Measurements from ENCODE around the gene SLAMF9. TPM values are rescaled to one million over a fixed set of nuclear protein-coding genes. Genes with fewer than 3 reads are reported as not detected.
A peak's percentile ranks its signal among the peaks of the same experiment; 100 is the strongest.

Gene SLAMF9
- total RNA-seq, 1 experiment from 2014 or later = not detected

DNA sequence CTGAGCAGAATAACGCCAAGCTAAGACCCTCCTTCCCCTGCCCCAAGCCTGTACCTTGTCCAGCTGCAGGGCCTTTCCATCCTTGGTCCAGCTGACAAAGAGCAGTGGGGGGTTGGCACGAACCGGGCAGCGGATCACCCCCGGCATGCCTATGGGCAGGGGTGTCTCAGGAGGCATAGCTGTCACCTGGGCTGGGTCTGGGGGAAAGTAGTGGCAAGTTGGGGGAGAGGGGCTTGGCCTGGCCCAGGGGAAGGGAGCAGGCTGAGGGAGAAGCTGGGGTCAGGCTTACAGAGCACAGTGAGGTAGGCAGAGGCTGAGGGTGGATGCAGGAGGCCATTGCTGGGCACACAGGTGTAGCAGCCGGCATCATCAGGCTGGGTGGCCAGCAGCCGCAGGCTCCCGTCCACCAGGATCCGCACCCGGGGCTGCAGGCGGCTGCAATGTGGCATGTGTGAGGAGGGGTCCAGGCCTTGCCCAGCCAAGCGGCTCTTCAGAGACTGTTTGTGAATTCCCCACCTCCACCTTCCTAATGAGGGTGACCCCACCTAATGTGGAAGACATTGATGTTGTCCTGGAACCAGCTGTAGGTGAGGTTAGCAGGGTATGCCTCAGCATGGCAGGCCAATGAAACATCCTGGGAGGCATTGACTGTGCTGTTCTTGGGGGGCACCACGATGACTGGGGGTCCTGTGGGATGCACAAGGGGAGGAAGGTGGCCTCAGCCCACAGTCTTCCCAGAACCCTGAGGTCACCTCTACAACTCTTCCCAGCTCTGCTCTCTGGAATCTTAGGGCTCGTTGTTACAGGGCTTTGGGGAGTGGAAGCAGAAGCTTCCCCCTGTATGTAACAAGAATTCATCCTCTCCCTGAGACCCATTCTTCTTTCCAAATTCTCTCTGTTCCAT lies 19.6 kb downstream of the SLAMF9 start:
- no peak for DNase-seq (ENCODE audit: low spot score)

DNA sequence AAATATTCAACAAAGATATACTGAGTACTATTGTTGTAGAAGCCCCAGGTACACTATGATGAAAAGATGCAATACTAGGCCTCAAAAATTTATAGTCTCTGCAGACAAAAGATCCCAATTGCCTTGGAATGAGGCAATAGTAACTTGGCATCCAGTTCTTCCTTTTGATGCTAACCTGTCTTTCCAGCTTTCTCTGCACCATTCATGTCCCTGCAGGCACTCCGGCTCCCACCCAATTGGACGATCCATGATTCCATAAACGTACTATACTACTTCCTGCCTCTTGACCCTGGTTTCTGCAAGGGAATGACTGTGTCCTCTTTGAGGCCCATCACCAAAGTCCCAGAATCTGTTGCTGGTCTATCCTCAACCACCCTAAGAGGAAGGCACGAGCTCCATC lies 20.7 kb downstream of the SLAMF9 start:
- no peak for DNase-seq (ENCODE audit: low spot score)

DNA sequence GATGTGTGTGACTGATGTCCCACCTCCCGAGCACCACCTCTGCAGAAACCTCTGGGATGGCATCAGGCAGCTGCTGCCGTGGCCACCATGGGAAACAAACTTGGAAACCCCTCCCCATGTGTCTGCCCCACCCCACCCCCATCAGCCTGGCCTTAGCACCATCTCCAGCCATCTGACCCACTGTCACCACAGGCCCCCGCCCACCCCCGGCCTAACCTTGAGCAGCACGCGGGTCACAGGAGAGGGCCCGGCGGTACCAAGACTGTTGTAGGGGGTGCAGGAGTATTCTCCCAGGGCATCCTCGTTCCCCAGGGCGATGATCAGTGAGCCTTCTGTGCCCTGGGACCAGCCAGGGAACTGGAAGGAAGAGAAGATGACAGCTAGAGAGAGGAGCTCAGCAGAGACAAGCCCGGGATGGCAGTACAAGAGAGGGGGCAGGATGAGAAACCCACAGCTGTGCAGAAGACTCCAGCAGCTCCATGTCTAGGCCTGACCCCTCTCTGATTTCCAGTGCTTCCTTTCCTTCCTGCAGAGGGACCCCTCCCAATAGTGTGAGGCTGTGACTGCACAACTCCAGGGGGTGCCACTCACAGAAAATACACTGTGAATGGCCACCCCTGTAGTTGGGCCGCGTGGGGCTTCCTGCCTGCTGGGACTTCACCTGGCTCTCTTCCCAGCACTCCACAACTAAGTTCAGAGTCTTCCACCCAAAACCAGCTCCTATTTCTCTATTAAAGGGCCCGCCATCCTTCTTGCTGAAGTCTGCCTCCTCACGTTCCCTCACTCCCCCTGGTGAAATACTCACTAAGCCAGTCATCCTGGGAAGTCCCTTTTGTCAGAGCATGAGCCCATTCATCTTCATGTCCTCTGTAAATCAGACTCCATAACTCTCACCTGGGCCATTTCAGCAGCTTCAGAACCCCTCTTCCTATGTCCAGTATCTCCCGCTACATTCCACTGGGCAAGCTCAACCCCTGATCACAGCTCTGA lies 21.4 kb downstream of the SLAMF9 start:
- DNase-seq (ENCODE audit: low spot score) = no peak

GRCh38 chr1:159931795-159932173 lies 22.3 kb downstream of the SLAMF9 start:
- no peak for DNase-seq (ENCODE audit: low spot score)

DNA sequence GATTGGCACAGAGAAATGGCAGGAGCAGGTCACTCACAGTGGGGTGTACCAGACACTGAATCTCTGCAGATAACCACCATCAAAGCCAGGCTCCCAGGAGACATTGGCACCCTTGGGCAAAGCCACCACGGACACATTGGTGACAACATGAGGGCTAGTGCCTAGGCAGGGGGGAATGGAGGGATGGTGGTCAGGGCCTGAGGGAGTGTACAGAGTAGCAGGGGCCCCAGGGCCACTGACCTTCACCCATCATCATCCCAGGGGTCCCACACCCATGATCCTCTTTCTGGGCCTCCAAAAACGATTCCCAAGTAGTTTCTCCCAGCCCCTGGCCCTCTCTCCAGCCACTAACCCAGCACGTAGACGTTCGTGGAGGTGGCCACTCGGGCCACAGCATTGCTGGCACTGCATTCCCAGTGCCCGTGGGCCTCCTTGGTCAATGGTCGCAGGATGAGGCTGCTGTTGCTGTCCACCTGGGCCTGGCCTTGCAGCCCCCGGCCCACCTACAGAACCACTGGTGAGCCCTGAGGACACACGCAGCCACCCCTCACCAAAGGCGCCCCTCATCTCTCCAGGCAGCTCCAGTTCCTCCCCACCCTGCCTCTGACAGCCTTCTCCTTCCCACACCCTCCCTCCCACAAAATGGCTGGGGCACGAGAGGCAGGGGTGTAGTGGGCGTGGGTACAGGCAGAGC lies 22.8 kb downstream of the SLAMF9 start:
- DNase-seq (ENCODE audit: low spot score) = no peak

DNA sequence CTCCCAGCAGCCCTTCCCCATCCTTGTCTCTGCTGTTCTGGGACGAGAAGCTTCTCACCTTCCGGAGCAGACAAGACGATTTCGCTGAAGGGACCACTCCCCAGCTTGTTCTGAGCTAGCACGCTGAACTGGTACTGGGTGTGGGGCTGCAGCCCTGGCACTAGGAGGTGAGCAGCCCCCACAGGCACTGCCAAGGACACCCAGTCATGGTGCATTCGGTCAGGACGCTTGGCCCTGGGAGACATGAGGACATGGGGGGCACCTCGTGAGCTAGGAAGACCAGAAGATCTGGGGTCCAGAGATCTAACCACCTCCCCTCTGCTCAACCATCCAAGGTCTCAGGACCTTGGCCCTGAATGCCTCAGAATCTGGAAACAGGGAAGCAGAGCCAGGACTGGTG lies 23.4 kb downstream of the SLAMF9 start:
- DNase-seq (ENCODE audit: low spot score) = no peak

- DNase-seq (ENCODE audit: low spot score) = no peak
Observed at GRCh38 chr1:159930216-159930615, 23.8 kb downstream of the SLAMF9 start.

DNA sequence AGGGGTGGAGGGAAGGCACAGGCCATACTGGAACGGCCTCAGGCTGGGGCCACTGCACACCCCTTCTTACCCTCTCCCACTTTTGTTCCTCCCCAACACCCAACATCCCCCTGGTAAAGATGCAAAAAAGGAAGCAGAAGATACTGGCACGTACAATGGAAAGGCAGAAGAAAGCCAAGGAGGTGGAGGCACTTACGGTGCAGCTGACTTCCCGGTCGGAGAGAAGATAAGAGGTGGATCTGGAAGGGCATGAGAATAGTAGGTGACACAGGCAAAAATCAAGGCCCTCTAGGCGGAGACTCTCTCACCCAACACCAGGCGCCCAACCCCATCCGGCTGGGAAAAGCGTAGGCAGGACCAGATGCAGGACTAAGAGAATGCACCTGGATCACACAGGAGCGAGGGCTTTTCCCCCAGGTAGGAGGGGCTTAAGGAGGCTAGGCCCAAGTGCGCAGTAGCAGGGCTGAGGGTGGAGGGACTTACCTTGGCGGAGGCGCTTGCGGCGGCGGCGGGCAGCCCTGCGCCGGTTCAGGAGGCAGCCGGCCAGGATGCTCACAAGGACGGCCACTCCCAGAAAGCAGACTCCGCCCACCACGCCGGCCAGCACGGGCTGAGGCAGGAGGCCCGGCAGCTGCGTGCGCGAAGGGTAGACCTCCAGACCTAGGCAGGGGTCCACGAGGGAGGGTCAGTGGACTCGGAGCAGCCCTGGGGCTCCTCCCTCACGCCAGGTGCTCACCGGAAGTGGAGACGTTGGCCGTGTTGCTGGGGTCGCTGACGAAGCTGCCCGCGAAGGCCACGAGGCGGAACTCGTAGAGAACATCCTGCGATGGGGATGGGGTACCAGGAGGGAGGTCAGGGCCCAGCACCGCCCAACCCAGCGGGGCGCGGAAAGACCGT lies 24.6 kb downstream of the SLAMF9 start:
- no peak for DNase-seq (ENCODE audit: low spot score)

DNA sequence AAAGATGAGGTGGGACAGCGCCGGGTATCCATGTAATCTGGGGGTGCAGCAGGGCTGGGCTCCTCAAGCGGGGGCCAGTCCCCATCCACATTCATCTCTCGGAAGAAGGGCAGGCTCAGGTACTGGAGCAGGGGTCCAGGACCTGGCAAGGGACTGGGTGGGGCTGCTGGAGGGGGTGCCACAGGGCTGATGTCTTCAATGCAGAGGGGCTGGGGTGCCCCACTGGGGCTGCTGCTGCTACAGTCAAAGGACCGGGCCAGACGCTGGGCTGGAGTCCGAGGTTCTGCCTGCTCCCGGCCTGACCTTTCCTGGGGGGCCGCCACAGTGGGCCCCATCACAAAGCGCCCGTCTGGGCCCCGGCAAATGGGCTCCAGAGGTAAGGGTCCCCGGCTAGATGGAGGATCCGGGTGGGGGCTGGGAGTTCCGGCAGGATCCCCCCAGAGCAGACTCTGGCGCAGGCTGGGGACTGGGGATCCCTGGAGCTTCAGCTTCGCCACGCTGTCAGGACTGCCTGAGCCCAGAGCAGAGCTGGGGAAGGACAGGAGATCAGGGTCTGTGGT lies 25.5 kb downstream of the SLAMF9 start:
- no peak for DNase-seq (ENCODE audit: low spot score)

- DNase-seq (ENCODE audit: low spot score) = no peak
Observed at GRCh38 chr1:159927849-159928431, 26.1 kb downstream of the SLAMF9 start.

DNA sequence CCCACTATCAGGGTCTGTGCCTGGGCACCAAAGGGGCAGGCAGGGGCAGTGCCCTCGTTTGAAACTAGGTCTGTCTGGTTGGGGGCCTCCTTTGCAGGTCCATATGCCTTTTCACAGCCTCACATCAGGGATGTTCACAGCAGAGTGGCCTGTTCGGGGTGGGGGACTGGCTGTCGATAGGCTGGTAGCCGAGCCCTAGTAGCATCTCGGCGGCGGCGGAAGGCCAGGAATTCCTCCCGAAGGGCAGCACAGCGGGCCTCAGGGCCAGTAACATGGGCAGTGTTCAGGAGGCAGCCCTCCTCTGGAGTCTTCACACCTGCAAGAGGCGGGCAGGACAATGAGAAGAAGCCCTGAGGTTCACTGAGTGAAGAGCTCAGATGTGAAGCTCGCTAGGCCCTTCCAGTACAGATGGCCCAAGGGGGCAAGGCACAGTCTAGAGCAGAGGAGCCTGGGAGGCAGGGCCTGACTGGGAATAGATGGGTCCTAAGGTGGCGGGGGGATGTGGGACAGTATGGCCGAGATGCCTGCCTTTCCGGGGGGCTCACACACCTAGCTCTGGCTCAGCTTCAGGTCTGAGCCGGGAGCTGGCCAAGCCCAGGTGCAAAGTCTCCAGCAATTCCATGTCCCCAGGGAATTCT lies 26.7 kb downstream of the SLAMF9 start:
- DNase-seq (ENCODE audit: low spot score) = no peak

- no peak for DNase-seq (ENCODE audit: low spot score)
Observed at GRCh38 chr1:159925719-159926078, 28.3 kb downstream of the SLAMF9 start.

DNA sequence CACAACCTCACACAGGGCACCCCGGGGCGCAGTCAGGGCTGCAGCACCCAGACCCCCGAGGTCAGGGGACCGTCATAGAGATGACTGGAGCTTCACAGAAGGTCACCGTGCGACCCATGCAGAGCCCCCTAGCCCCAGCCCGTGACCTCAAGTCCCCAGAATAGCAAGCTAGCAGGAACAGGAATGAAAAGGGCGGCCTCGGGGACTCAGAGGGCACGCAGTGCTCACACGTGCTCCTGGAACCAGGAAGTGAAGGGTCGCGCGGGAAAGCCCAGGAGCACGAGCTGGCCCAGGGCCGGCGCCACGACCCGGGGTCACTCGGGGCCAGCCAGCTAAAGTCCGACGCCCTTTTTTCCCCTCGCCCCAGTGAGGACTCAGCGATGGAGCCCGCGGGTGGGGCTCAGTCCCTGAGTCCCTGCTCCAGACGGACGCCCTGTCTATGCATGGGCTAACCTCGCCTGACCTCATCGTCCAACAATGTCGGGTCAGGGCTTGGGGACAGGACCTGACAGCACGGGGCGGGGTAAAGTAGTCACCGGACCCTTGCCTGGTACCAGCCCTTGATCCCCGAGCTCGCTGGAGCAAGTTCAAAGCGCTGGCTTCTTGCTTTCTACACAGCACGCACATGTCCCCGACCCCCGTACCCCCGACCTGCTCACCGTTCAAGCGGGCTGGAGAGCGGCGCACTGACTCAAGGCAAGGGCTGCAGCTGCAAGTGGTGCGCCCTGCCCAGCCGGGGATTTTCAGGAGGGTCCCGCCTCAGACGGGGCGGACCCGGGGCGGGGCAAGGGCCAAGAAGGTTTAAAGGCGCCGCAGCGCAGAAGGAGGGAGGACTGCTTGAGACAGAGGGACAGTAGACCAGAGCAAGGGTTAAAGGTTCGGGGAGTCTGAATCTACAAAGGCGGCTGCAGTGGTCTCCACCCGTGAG lies 29.0 kb downstream of the SLAMF9 start, which contains the start of gene TAGLN2:
Gene TAGLN2, minus strand, starts transcription at position 717 of the 928 bp plus-strand sequence. CDS start 4,998 bp downstream, outside the sequence.
- peak; percentile 84 for DNase-seq (ENCODE audit: low spot score)

- peak; percentile 82 for DNase-seq (ENCODE audit: low spot score)
Observed at GRCh38 chr1:159924025-159924790, 29.8 kb downstream of the SLAMF9 start.

DNA sequence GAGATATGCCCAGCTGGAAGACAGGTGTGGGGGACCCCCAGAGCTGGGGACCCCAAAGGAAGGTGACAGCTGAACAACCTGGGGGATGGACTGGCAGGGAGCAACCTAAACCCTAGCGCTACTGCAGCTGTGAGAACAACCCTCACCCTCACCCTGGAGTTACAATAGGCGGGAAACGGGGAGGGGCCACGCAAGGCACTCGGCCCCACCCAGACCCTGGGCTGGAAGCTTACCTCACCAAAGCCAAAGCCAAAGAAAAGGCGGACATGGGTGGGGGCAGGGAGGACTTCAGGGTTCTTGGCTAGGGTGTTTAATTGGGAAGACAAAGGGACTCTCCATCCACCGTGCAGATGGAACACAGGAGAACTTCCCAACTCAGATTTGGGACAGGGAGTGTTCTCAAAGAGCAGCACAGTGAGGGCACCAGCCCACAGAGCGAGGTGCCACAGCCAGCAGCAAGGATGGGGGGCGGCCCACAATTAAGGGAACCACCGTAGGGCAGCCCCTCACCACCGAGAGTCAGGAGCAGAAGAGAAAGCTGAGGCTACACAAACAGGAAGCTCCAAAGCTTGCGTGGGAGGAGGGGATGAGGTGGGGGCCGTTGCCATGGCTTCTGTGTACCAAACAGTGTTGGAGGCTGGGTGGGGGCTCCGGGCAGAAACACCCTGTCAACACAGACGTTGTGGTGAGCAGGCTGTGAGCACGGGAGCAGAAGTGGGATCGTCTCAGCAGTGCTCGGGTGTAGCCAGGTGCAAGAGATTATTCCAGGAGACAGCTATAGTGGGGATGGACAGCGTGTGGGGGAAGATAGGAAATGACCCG lies 30.6 kb downstream of the SLAMF9 start:
- DNase-seq (ENCODE audit: low spot score) = peak; percentile 88

GRCh38 chr1:159922511-159923202 lies 31.4 kb downstream of the SLAMF9 start:
- no peak for DNase-seq (ENCODE audit: low spot score)
